Neutrophil (primary cell): Measurements from ENCODE around the gene TRIM28.
A peak's percentile ranks its signal among the peaks of the same experiment; 100 is the strongest.
"Not testable (repeated sequence)": the region's sequence is repeated elsewhere in the genome, so short reads cannot be mapped to it uniquely, and the experiment has no call there.

Source experiments
- H3K27ac ChIP-seq: fragments of 200-600 bp; sonication (generic); 2 replicates; pipeline ENCODE4 v1.5.1; 2016; ENCODE audit warnings: mild to moderate bottlenecking, moderate library complexity
- H3K27me3 ChIP-seq: fragments of 200-600 bp; sonication (generic); 2 replicates; pipeline ENCODE4 v1.6.0; 2016; ENCODE audit warnings: mild to moderate bottlenecking
- H3K36me3 ChIP-seq: fragments of 200-600 bp; sonication (generic); 2 replicates; pipeline ENCODE4 v1.5.1; 2017
- H3K4me1 ChIP-seq, 2 experiments: fragments of 200-600 bp in 1 of 2; sonication (generic) in 1 of 2; 1 replicate in 1 of 2; 2 replicates in 1 of 2; pipeline versions ENCODE4 v1.5.1 to v1.6.1; 2013 to 2016; ENCODE audit warnings: low read depth in 1 of 2, low read length in 1 of 2, mild to moderate bottlenecking in 1 of 2, moderate library complexity in 1 of 2; ENCODE audit not compliant: control insufficient read depth in 1 of 2, insufficient read depth in 1 of 2
- H3K4me3 ChIP-seq, 2 experiments: fragments of 200-600 bp in 1 of 2; sonication (generic) in 1 of 2; 1 replicate in 1 of 2; 2 replicates in 1 of 2; pipeline ENCODE4 v1.5.1; 2013 to 2016; ENCODE audit warnings: low read depth in 1 of 2, low read length in 1 of 2, mild to moderate bottlenecking in 1 of 2, moderate library complexity in 1 of 2
- H3K9me3 ChIP-seq: fragments of 200-600 bp; sonication (generic); 2 replicates; pipeline ENCODE4 v1.5.1; 2016
- CTCF ChIP-seq: fragments of 200-600 bp; sonication (generic); IDR thresholded peaks from 2 replicates; pipeline ENCODE4 v1.5.1; 2016; ENCODE audit warnings: antibody characterized with exemption

The TRIM28 gene

GRCh38 chr19:58529405-58529804, 14.5 kb upstream of the TRIM28 start:
- Histone ChIP-seq H3K4me3 (no peak overlapping the region), H3K36me3 (no peaks in the 10 kb centered on the region), H3K4me1 (no peaks in the 10 kb centered on the region), H3K27ac (no peak overlapping the region), H3K27me3 (no peaks in the 10 kb centered on the region), H3K9me3 (no peaks in the 10 kb centered on the region)
- TF ChIP-seq CTCF = no peak

- Histone ChIP-seq H3K4me1 (no peaks in the 10 kb centered on the region), H3K4me3 (no peak overlapping the region), H3K27ac (no peak overlapping the region), H3K27me3 (no peaks in the 10 kb centered on the region), H3K36me3 (no peaks in the 10 kb centered on the region), H3K9me3 (no peaks in the 10 kb centered on the region)
- no peak for TF ChIP-seq CTCF
These were observed 12.6 kb upstream of the TRIM28 start for GRCh38 chr19:58531034-58531840.

- Histone ChIP-seq H3K27me3 (peaks cover 40% of the 10 kb centered on the region), H3K4me3 (no peak overlapping the region), H3K9me3 (no peaks in the 10 kb centered on the region), H3K4me1 (peaks cover 13 to 14% of the 10 kb centered on the region in 2 experiments), H3K27ac (no peak overlapping the region), H3K36me3 (no peaks in the 10 kb centered on the region)
- no peak for TF ChIP-seq CTCF
These were observed 8.0 kb upstream of the TRIM28 start for GRCh38 chr19:58535857-58536256.

GRCh38 chr19:58536852-58537798, 6.7 kb upstream of the TRIM28 start:
- no peak for TF ChIP-seq CTCF
- no peaks in the 10 kb centered on the region for H3K9me3 ChIP-seq
- H3K36me3 ChIP-seq = no peaks in the 10 kb centered on the region
- H3K4me3 ChIP-seq = no peak overlapping the region
- peaks cover 13 to 14% of the 10 kb centered on the region in 2 experiments for H3K4me1 ChIP-seq
- H3K27ac ChIP-seq = no peak overlapping the region
- peaks cover 42% of the 10 kb centered on the region for H3K27me3 ChIP-seq

- Histone ChIP-seq H3K4me1 (peaks cover 17 to 19% of the 10 kb centered on the region in 2 experiments), H3K36me3 (no peaks in the 10 kb centered on the region), H3K9me3 (no peaks in the 10 kb centered on the region), H3K4me3 (peak overlapping the region; percentile 23 to 56), H3K27ac (no peak overlapping the region), H3K27me3 (peaks cover 49% of the 10 kb centered on the region)
- TF ChIP-seq CTCF = no peak
These were observed 5.4 kb upstream of the TRIM28 start for GRCh38 chr19:58538257-58539168.

GRCh38 chr19:58539169-58539559, 4.7 kb upstream of the TRIM28 start:
- H3K4me3 ChIP-seq, H3K27ac ChIP-seq, H3K36me3 ChIP-seq, H3K9me3 ChIP-seq: not testable (repeated sequence)
- H3K27me3 ChIP-seq = peaks cover 49% of the 10 kb centered on the region
- H3K4me1 ChIP-seq = peaks cover 18 to 22% of the 10 kb centered on the region in 2 experiments

- Histone ChIP-seq H3K4me3 (peak overlapping the region in 1 of 2 experiments; percentile 71), H3K27me3 (peaks cover 37% of the 10 kb centered on the region), H3K4me1 (peaks cover 37 to 43% of the 10 kb centered on the region in 2 experiments)
- H3K36me3 ChIP-seq, H3K9me3 ChIP-seq, H3K27ac ChIP-seq: not testable (repeated sequence)
These were observed 1.1 kb upstream of the TRIM28 start for GRCh38 chr19:58542641-58543372.
